ENCODE measurements around the gene GRAMD1B.
"Not testable (repeated sequence)": the region's sequence is repeated elsewhere in the genome, so short reads cannot be mapped to it uniquely, and the experiment has no call there.

The GRAMD1B gene

GRCh38 chr11:123511037-123511870, 81.2 kb downstream of the GRAMD1B start:
- peak; percentile 90 for DNase-seq

GRCh38 chr11:123513309-123513708, 83.2 kb downstream of the GRAMD1B start:
- not testable (repeated sequence) for DNase-seq

GRCh38 chr11:123516238-123516637, 86.2 kb downstream of the GRAMD1B start:
- no peak for DNase-seq

- no peak for DNase-seq
These were observed 87.7 kb downstream of the GRAMD1B start for GRCh38 chr11:123517559-123518364.

- DNase-seq, result no peak
These were observed 88.5 kb downstream of the GRAMD1B start for GRCh38 chr11:123518496-123519054.

GRCh38 chr11:123519055-123519796, 89.2 kb downstream of the GRAMD1B start:
- DNase-seq, result no peak

- DNase-seq, result no peak
These were observed 89.7 kb downstream of the GRAMD1B start for GRCh38 chr11:123519797-123520193.

GRCh38 chr11:123520476-123520875, 90.4 kb downstream of the GRAMD1B start:
- not testable (repeated sequence) for DNase-seq

- no peak for DNase-seq
These were observed 90.9 kb downstream of the GRAMD1B start for GRCh38 chr11:123521001-123521400.

GRCh38 chr11:123521930-123522329, 91.9 kb downstream of the GRAMD1B start:
- DNase-seq, result no peak

- DNase-seq, result no peak
These were observed 93.5 kb downstream of the GRAMD1B start for GRCh38 chr11:123523539-123523938.

GRCh38 chr11:123525097-123525496, 95.0 kb downstream of the GRAMD1B start:
- no peak for DNase-seq

GRCh38 chr11:123525511-123525918, 95.4 kb downstream of the GRAMD1B start:
- DNase-seq, result no peak

- DNase-seq, result no peak
These were observed 96.1 kb downstream of the GRAMD1B start for GRCh38 chr11:123526027-123526805.

- DNase-seq, result no peak
These were observed 96.8 kb downstream of the GRAMD1B start for GRCh38 chr11:123526918-123527317.

- no peak for DNase-seq
These were observed 97.5 kb downstream of the GRAMD1B start for GRCh38 chr11:123527526-123527925.

GRCh38 chr11:123527947-123528346, 97.9 kb downstream of the GRAMD1B start:
- DNase-seq, result no peak

- no peak for DNase-seq
These were observed 101.3 kb downstream of the GRAMD1B start for GRCh38 chr11:123531325-123531724.

- no peak for DNase-seq
These were observed 102.1 kb downstream of the GRAMD1B start for GRCh38 chr11:123532131-123532530.

GRCh38 chr11:123535401-123535800, 105.3 kb downstream of the GRAMD1B start:
- DNase-seq, result no peak

GRCh38 chr11:123536690-123537437, 106.8 kb downstream of the GRAMD1B start:
- DNase-seq, result no peak
